DOHH2 (cell line): Measurements from ENCODE around the gene ZNF282.

Source experiments
- H3F3A ChIP-seq: fragments of 200-600 bp; sonication (generic), shearing (Covaris generic); 2 replicates; pipeline ENCODE4 v1.6.0; 2016; ENCODE audit warnings: antibody characterized with exemption, mild to moderate bottlenecking; ENCODE audit not compliant: control insufficient read depth, insufficient read depth
- H3K27ac ChIP-seq: fragments of 200-600 bp; sonication (generic); 2 replicates; pipeline ENCODE4 v1.5.1; 2014; ENCODE audit warnings: low read depth, mild to moderate bottlenecking, low read length, moderate library complexity
- H3K27me3 ChIP-seq: fragments of 200-600 bp; sonication (generic); 2 replicates; pipeline ENCODE4 v1.6.1; 2014; ENCODE audit warnings: mild to moderate bottlenecking, low read length, mixed read lengths; ENCODE audit not compliant: control insufficient read depth
- H3K36me3 ChIP-seq: fragments of 200-600 bp; sonication (generic); 2 replicates; pipeline ENCODE4 v1.6.1; 2014; ENCODE audit warnings: mild to moderate bottlenecking, low read length, moderate library complexity, mixed read lengths; ENCODE audit not compliant: control insufficient read depth
- H3K4me1 ChIP-seq: fragments of 200-600 bp; sonication (generic); 2 replicates; pipeline ENCODE4 v1.6.1; 2014; ENCODE audit warnings: mild to moderate bottlenecking, low read length, mixed read lengths; ENCODE audit not compliant: control insufficient read depth
- H3K4me2 ChIP-seq: fragments of 200-600 bp; sonication (generic); 2 replicates; pipeline ENCODE4 v1.6.0; 2014; ENCODE audit warnings: mild to moderate bottlenecking, low read length, moderate library complexity
- H3K4me3 ChIP-seq: fragments of 200-600 bp; sonication (generic); 2 replicates; pipeline ENCODE4 v1.5.1; 2014; ENCODE audit warnings: mild to moderate bottlenecking, low read length, mixed read lengths
- H3K79me2 ChIP-seq: fragments of 200-600 bp; sonication (generic); 2 replicates; pipeline ENCODE4 v1.6.1; 2014; ENCODE audit warnings: mild to moderate bottlenecking, low read length, mixed read lengths; ENCODE audit not compliant: control insufficient read depth
- H3K9me2 ChIP-seq: fragments of 200-600 bp; sonication (generic); replicated peaks from 2 replicates; pipeline ENCODE4 v1.6.1; 2014; ENCODE audit warnings: mild to moderate bottlenecking, low read length, mixed read lengths; ENCODE audit not compliant: control insufficient read depth
- H3K9me3 ChIP-seq: fragments of 200-600 bp; sonication (generic); 2 replicates; pipeline ENCODE4 v1.6.1; 2014; ENCODE audit warnings: antibody characterized with exemption, low read length, mixed read lengths; ENCODE audit not compliant: control insufficient read depth, insufficient read depth
- H4K20me1 ChIP-seq: fragments of 200-600 bp; sonication (generic); 2 replicates; pipeline ENCODE4 v1.6.0; 2014; ENCODE audit warnings: low read depth, mild to moderate bottlenecking, antibody characterized with exemption, low read length, moderate library complexity; ENCODE audit not compliant: control insufficient read depth, insufficient read depth
- EZH2phosphoT487 ChIP-seq: fragments of 200-600 bp; sonication (generic); IDR thresholded peaks from 2 replicates; pipeline ENCODE4 v1.6.1; 2017; ENCODE audit warnings: borderline replicate concordance, mild to moderate bottlenecking, antibody characterized with exemption, low read length, moderate library complexity, mixed read lengths
- TF ChIP-seq, protein P1 (sequence below): fragments of 200-600 bp; sonication (generic); IDR thresholded peaks from one replicate; pipeline ENCODE4 v1.5.1; 2014; ENCODE audit warnings: antibody characterized with exemption, mild to moderate bottlenecking, low read depth, low read length; ENCODE audit not compliant: poor library complexity, severe bottlenecking

The ZNF282 gene

DNA sequence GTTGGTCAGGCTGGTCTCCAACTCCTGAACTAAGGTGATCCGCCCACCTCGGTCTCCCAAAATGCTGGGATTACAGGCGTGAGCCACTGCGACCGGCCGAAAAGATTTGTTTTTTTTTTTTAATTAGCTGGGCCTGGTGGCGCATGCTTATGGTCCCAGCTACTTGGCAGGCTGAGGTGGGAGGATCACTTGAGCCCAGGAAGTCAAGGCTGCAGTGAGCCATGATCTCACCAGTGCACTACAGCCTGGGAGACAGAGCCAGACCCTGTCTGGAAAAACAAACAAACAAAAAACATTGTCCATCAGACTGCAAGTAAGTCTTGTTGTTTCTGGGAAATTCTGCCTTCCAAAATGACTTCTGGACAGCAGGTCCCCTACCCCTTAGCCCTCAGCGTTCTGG, 27.8 kb downstream of the ZNF282 start:
- Histone ChIP-seq H3K79me2 (no peaks in the 10 kb centered on the region), H3K4me3 (no peak overlapping the region), H3K9me2 (no peaks in the 10 kb centered on the region), H3F3A (no peaks in the 10 kb centered on the region; the same call in 1 of the 2 replicates), H3K4me2 (no peak overlapping the region), H3K4me1 (no peaks in the 10 kb centered on the region), H3K27me3 (no peaks in the 10 kb centered on the region), H3K9me3 (no peaks in the 10 kb centered on the region), H4K20me1 (no peaks in the 10 kb centered on the region), H3K27ac (no peak overlapping the region), H3K36me3 (peaks cover 48% of the 10 kb centered on the region)
- no peak for TF ChIP-seq EZH2phosphoT487
- TF ChIP-seq, protein P1, sequence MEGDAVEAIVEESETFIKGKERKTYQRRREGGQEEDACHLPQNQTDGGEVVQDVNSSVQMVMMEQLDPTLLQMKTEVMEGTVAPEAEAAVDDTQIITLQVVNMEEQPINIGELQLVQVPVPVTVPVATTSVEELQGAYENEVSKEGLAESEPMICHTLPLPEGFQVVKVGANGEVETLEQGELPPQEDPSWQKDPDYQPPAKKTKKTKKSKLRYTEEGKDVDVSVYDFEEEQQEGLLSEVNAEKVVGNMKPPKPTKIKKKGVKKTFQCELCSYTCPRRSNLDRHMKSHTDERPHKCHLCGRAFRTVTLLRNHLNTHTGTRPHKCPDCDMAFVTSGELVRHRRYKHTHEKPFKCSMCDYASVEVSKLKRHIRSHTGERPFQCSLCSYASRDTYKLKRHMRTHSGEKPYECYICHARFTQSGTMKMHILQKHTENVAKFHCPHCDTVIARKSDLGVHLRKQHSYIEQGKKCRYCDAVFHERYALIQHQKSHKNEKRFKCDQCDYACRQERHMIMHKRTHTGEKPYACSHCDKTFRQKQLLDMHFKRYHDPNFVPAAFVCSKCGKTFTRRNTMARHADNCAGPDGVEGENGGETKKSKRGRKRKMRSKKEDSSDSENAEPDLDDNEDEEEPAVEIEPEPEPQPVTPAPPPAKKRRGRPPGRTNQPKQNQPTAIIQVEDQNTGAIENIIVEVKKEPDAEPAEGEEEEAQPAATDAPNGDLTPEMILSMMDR, result no peak

DNA sequence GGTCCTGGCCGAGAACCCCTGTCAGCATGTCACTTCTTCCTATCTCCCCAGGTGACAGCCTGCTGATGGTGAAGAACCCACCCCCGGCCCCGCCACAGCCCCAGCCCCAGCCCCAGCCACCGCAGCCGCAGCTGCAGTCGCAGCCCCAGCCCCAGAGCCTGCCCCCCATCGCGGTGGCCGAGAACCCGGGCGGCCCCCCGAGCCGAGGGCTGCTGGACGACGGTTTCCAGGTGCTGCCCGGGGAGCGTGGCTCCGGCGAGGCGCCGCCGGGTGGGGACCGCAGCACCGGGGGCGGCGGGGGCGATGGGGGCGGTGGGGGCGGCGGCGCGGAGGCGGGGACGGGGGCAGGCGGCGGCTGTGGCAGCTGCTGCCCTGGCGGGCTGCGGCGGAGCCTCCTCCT, 28.4 kb downstream of the ZNF282 start:
- H3K36me3 ChIP-seq, result peaks cover 42% of the 10 kb centered on the region
- H3K27me3 ChIP-seq, result no peaks in the 10 kb centered on the region
- no peaks in the 10 kb centered on the region; the same call in 1 of the 2 replicates for H3F3A ChIP-seq
- H3K27ac ChIP-seq, result no peak overlapping the region
- H4K20me1 ChIP-seq, result no peaks in the 10 kb centered on the region
- no peak overlapping the region for H3K4me2 ChIP-seq
- H3K4me3 ChIP-seq, result no peak overlapping the region
- no peaks in the 10 kb centered on the region for H3K9me2 ChIP-seq
- no peaks in the 10 kb centered on the region for H3K79me2 ChIP-seq
- TF ChIP-seq, protein P1, result no peak
- TF ChIP-seq EZH2phosphoT487, result no peak
- H3K9me3 ChIP-seq, result no peaks in the 10 kb centered on the region
- H3K4me1 ChIP-seq, result no peaks in the 10 kb centered on the region

DNA sequence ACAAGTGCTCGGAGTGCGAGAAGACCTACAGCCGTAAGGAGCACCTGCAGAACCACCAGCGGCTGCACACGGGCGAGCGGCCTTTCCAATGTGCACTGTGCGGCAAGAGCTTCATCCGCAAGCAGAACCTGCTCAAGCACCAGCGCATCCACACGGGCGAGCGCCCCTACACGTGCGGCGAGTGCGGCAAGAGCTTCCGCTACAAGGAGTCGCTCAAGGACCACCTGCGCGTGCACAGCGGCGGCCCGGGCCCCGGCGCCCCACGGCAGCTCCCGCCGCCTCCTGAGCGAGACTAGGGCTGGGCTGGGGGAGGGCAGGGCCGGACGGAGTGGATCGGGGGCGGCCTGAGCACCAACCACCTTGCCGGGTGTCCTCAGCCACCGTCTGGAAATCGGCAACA, 29.0 kb downstream of the ZNF282 start:
- Histone ChIP-seq H3K4me3 (no peak overlapping the region), H3K27ac (no peak overlapping the region), H3K36me3 (peaks cover 36% of the 10 kb centered on the region), H3K9me3 (no peaks in the 10 kb centered on the region), H3K9me2 (no peaks in the 10 kb centered on the region), H3K4me1 (no peaks in the 10 kb centered on the region), H3K27me3 (no peaks in the 10 kb centered on the region; the same call in 1 of the 2 replicates), H3F3A (no peaks in the 10 kb centered on the region; the same call in none of the 2 replicates), H3K79me2 (no peaks in the 10 kb centered on the region), H3K4me2 (no peak overlapping the region), H4K20me1 (no peaks in the 10 kb centered on the region)
- TF ChIP-seq, protein P1, result no peak
- no peak for TF ChIP-seq EZH2phosphoT487
